Activated CD8-positive, alpha-beta memory T cell treated with anti-CD3 and anti-CD28 coated beads for 1 hour (primary cell): ENCODE data around the gene LHX1.

Experiments used
- DNase-seq, 2 donors: peaks; one replicate each; pipeline ENCODE4 v3.0.0-alpha.2; 2020; ENCODE audit warnings: low read depth in 1 of 2; ENCODE audit errors: extremely low read depth in 1 of 2

Gene LHX1

DNA sequence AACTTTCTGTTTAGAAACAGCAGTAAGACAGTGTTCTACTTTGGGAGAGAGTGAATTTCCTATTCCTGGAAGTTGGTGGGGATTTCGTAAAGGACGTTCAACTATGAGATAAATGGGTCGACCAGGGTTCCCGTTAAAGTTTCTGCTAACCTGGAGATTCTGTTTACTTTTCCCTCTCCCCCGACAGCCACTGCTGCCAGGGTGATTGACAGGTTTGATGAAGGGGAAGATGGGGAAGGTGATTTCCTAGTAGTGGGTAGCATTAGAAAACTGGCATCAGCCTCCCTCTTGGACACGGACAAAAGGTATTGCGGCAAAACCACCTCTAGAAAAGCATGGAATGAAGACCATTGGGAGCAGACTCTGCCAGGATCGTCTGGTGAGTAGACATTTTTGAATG, 12.8 kb downstream of the LHX1 start:
- DNase-seq: no peak

DNA sequence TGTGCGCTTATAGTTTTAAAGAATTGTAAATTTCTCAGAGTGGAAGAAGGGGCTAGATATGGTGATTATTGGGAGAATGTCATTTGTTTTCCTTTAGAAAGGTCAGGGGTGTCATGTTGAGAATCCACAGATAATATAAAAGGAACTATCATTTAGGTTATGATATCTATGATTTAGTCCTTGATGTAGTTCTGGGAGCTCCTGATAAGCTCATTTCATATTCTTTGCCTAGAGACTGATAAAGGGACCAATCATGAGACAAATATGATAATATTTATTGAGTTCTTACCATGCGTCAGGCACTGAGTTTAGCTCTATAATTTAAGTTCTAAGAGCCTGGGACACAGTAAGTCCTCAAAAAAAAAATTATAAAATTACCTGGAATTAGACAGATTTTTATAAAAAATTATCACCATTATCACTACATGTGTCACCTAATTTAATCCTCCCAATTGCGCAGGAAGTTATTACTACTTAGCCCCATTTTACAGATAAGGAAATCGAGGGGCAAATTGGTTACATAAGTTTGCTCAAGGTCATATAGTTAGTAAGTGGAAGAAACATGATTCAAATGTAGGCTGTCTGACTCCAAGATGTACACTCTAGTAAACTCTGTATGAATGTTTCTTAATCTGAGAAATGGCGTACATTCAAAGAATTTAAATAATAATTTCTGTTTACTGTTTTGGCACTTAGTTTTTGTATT, 14.0 kb downstream of the LHX1 start:
- no peak for DNase-seq

DNA sequence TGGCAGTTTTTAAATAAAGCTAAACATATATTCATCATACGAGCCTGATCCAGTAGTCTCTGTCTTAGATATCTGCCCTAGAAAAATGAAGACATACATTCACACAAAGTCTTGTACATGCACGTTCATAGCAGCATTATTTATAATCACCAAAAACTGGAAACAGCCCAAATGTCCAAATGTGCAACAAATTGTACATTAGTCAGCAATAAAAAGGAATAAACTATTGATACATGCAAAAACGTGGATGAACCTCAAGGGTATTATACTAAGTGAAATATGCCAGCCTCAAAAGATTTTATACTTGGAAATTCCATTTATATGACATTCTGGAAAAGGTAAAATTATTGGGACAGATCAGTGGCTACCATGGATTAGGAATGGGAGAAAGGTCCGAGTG, 34.2 kb downstream of the LHX1 start:
- no peak for DNase-seq

DNA sequence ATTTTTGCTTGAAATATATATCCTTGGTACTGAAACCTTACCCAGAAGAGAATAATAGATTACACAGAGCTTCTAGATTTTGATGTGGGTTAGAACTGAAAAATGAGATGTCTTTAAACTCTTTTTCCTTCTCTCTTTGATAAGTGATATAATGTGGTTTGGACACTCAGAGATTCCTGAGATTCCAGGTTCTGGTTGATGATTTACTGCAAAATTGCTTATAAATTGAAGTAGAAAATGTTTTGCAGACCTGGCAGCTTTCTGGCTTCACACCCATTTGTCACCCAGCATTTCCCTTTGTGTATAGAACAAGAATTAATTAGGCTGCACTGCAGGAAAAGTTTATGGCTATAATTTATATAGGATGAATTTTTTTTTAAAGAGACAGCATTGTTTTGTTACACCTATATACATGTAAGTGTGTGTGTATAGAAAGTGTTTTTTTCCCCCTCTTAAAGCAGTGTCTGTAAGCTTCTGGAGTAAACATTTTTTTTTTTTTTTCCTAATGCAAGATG, 35.0 kb downstream of the LHX1 start:
- no peak for DNase-seq

DNA sequence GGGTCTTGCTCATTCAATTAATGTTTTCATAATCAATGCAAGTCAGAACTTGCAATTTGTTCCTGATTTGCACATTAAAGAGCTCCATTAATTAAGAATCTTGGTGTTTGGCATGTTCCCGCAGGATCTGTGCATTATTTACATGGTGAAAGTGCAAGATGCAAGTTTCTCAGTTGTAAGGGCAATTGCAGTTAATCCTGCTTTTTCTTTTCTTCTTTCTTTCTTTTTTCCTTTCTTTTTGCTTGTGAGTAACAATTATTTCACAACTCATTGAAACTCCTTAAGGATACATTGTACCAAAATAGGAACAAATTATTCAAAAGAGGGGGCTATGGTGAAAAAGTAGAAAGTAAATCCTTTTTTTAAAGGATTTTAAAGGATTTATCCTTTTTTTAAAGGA, 35.6 kb downstream of the LHX1 start:
- DNase-seq: no peak

DNA sequence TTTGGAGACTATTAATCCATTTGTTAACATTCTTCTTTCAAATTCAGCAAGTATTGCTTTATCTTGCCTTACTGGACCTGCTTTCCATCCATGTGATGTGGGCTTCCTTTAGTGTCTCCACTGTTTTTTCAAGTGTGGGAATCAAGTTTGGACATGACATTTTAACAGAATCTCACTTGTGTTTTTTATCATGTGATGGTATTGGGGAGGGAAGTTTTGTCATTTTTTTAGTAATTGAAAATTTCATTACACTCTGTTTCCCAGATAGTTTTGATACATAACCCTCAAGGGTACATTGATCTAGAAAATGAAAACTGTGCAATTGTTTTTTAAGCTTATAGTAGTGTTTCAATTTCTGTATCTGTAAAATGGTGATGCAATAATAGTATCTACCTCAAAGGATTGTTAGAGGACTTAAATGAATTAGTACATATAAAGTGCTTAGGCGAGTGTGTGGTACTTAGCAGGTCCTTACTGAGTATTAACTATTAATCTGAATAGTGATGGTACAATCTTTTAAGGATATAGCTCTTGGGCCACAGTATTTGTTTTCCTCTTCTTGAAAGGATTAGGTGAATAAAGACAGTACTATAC, 38.7 kb downstream of the LHX1 start:
- DNase-seq: no peak

DNA sequence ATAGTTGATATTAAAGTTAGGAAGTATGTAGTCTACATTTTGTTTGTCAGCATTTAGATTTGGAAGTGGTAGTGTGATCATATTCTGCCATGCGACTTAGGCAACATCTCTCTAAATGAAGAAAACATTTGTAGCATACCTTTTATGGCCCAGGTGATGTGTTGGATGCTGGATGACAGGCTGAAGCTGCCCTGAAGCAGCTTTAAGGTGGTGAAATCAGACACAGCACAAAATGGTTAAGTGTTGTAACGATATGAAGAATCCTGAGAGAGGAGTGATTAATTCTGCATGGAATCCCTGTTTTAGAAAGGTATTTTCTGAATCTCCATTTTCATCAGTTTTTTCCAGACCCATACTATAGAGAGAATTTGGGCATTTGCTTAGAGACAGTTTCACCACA, 39.8 kb downstream of the LHX1 start:
- DNase-seq: no peak

DNA sequence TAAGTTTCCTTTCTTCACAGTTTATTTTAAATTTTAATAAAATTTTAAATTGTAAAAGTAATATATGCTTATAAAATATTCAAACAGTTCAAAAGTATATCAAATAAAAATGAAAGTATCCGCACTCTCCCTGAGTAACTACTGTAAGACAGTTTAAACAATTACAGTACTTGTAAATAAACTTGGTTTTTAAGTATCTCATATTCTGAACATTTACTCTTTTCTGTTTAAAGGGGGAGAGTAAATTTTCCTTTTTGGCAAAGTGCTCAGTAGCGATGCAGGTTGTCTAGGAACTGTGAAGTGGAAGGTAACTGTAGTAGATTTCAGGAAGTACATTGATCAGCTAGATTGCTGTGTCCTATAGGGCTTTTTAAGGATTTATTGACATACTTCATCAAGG, 40.3 kb downstream of the LHX1 start:
- DNase-seq: no peak

DNA sequence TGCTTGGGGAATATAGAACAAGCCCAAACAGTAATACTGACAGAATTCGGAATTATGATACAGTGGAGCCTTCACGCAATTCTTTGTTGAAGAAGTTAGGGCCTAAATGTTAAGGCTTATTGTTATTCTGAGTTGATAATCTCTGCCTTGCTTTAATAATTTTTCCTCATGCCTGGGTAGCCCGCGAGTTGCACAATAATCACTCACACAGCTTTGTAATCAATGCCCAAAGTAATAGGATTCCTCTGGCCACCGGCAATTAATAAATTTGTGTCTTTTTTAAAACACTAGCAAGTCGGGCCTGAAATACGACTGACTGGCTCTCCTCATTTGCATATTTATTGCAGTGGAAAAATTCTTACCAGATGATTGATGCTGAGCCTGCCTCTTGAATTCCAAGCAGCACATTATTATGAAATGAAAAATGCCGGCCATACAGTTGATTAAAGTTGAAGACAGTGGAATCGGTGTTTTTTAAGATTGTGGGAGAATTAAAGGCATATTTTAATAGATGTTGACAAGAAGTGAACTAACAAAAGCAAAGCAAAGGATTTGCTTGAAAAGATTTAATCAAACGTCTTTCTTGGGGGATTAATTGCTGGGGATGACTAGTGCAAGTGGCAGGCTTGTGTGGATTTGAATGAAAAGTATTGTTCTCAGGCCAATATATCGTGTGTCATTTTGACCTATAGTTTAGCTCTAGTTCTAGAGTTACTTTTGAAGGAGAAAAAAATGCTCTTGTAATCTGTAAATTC, 41.7 kb downstream of the LHX1 start:
- no peak for DNase-seq

DNA sequence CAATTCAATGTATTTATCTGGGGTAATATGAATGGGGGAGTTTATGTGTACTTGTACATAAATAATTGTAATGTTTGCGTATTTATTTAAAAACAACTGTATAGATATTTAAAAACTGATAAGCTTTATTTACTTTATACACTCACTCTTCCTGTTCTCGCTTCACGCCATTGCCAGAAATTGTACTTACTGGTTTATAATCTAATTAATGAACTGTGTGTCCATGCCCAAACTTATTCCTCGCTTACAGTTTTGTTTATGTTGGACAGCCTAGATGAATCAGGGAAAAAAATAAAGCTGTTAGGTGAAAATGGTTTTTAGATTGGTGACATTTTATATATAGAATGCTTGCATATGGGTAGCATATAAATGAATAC, 42.3 kb downstream of the LHX1 start:
- no peak for DNase-seq

DNA sequence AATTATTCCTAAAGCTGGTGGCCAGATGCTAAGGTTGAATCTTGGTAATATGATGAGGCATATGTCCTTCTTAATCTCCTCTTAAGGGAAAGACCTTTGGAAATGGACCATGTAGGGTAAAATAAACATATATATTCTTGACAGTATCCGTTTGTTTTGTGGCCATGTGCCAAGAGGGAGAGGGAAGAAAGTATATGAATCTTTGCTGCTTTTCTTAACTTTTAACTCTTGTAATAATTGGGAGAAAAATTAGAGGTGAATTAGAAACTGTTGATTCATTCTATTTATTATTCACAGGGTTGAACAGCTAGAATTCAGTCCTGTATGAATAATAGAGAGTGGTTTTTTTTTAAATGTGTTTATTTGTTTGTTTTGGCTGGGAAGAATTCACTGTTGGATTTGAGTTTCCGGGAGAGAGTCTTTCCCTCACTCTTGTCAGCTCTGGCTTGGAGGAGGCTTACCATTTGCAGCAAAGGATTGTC, 43.0 kb downstream of the LHX1 start:
- no peak for DNase-seq

DNA sequence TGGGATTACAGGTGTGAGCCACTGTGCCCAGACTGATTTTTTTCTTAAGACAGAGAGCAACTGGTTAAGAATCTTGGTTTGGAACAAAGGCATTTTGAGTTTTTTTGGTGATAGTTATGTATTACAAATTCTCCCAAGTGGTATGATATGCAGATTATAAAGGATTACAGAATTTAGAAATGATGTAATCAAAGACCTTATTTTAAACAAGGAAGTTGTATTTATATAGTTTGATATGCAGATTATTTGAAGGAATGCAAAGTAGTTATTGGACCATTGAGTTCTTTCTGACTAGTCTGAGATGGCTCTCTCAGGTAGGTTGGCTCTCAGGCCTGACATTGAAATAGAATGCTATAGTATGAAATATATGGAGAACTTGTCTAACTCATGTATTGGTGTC, 46.3 kb downstream of the LHX1 start:
- no peak for DNase-seq

DNA sequence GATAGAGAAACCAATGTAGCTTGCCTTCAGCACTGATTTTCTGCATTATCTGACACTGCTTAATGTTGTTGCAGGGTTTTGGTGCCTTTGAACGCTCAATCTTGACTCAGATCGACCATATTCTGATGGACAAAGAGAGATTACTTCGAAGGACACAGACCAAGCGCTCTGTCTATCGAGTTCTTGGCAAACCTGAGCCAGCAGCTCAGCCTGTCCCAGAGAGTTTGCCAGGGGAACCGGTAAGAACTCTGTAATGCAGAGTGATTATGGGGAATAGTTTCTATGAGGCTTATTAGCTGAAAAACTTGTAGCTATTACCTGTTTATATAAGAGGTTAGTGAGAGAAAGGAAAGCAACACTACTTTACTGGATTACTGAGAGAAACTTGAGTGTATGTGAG, 51.9 kb downstream of the LHX1 start:
- no peak for DNase-seq

DNA sequence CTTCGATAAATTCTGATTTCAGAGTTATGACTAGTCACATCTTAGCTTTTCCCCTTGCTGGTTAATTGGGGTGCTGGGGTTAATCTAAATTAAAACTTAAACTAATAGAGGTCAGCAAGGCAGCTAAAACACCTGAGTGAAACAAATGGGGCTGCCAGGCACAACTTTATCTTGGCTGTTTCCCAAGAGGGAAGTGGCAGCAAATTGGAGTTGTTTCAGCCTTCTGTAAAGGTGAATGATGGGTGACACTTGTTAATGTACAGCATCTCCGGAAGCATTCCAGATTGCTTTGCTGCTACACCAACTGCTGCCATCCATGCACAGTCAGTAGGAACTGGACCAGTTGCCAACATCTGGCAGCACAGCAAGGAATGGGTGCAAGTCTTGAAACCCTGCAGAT, 55.4 kb downstream of the LHX1 start:
- no peak for DNase-seq

DNA sequence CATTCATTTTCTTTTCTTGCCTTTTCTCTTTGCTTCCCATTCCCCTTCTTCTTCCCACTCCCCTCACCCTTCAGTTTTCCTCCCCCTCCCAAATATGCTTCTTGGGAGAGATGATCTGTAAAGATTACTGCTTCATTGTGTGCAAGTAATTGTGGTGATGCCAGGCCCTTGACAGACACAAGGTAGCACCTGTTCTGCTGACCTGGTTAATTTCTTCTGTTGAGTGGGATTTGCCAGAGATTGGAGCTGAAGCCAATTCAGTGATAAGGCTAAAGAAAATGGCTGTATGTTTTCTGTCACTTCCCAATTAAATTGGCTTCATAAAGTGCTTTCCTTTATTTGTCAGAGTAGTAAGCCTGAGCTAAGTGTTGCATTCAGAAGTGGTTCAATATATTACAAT, 56.0 kb downstream of the LHX1 start:
- DNase-seq: no peak
